Epithelial cell of esophagus (primary cell): ENCODE data around the gene ACRV1.
A peak's percentile ranks its signal among the peaks of the same experiment; 100 is the strongest.

Source experiments
- DNase-seq: peaks from one replicate; pipeline ENCODE4 v3.0.0; 2010; ENCODE audit warnings: low read depth
- H3K4me3 ChIP-seq: 2 replicates; pipeline ENCODE4 v1.5.1; 2011; ENCODE audit warnings: mild to moderate bottlenecking, low read length, control low read depth
- TF ChIP-seq, protein P1 (sequence below): IDR thresholded peaks from 2 replicates; pipeline ENCODE4 v1.5.1; 2011; ENCODE audit warnings: low read depth, mild to moderate bottlenecking, low read length, control low read depth, inconsistent platforms; ENCODE audit not compliant: insufficient read depth; ENCODE audit errors: missing control alignments

ACRV1 gene

GRCh38 chr11:125694951-125695350 lies 14.3 kb upstream of the ACRV1 start:
- DNase-seq, result no peak
- TF ChIP-seq, protein P1, sequence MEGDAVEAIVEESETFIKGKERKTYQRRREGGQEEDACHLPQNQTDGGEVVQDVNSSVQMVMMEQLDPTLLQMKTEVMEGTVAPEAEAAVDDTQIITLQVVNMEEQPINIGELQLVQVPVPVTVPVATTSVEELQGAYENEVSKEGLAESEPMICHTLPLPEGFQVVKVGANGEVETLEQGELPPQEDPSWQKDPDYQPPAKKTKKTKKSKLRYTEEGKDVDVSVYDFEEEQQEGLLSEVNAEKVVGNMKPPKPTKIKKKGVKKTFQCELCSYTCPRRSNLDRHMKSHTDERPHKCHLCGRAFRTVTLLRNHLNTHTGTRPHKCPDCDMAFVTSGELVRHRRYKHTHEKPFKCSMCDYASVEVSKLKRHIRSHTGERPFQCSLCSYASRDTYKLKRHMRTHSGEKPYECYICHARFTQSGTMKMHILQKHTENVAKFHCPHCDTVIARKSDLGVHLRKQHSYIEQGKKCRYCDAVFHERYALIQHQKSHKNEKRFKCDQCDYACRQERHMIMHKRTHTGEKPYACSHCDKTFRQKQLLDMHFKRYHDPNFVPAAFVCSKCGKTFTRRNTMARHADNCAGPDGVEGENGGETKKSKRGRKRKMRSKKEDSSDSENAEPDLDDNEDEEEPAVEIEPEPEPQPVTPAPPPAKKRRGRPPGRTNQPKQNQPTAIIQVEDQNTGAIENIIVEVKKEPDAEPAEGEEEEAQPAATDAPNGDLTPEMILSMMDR, result no peak
- no peak overlapping the region for H3K4me3 ChIP-seq

DNA sequence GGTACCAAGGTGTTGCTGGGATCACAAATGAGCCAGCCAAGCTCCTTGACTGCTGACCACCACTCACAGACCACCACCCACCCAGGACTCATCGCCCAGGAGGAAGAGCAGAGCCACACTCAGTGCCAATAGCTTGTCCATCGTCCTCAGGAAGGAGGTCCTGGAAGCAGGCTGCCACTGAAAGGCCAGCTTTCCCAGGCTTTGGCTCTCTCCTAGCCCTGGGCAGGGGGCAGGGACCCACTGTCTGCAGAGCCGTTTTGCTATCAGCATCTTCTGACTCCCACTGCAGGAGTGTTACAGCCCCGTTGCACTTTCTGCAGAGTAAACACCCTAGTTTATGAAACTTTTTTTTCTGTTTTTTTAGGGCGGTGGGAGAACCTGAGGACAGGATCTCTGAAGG lies 12.2 kb upstream of the ACRV1 start:
- TF ChIP-seq, protein P1, result no peak
- no peak overlapping the region for H3K4me3 ChIP-seq
- DNase-seq, result no peak

DNA sequence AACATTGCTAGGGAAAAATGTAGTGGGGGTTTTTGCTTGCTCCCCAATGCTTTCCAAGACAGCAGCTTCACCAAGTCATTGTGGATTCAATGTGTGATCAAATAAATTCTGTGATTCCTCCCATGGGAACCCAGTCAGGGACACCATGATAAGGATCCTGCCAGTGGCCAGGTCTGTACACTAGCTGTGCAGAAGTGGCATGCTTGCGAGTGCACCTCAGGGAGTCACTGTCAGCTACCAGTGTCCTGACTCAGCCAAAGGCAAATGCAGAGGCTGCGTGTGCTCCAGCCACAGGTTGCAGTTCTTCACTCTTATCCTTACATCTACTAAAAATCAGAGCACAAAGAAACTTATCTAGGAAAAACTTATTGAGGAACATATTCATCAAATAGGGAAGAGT lies 9.4 kb upstream of the ACRV1 start:
- H3K4me3 ChIP-seq, result no peak overlapping the region
- no peak for DNase-seq
- TF ChIP-seq, protein P1, result no peak

DNA sequence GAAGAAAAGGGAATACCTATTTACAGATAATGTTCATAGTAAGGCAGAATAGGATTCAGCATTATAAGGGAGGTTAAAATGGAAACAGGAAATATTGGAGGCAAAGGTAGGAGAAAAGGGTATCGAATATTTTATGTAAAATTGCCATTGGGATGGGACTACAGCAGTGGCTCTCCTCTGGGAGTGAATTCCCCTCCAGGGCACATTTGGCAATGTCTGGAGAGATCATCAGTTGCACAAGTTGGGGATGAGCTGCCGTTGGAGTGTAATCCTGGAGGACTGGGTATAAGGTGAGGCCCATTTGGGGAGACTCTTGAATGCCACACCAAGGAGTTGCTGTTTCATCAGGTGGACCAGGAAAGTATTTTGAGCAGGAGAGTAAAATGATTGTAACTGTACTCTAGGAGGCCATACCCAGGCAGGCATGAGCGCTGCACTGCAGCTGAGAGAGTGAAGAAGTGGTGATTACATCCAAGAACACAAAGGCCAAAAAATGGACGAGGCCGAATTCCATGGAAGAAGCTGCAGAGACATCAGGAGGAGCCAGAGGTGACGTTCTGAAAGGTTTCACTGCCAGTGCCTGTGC lies 8.7 kb upstream of the ACRV1 start:
- TF ChIP-seq, protein P1, result no peak
- no peak overlapping the region for H3K4me3 ChIP-seq
- DNase-seq, result peak; percentile 27

DNA sequence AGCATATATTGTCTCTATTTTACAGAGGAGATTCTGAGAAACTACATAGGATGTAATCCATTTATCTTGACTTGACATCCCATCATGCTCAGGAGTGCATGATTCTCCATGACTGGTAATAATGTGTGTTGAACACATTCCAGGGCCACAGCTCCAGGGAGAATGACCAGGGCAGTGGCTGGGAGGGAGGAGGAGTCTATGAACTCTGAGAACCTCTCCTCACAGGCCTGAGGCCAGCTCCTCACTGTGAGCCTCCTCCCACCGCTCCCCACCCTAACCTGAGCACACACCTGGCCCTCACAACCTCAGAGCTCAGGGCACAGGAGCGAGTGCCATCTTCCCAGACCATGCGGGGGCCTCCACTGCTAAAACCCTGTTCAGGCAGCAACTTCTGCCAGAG lies 8.0 kb upstream of the ACRV1 start:
- H3K4me3 ChIP-seq, result no peak overlapping the region
- TF ChIP-seq, protein P1, result no peak
- DNase-seq, result no peak

DNA sequence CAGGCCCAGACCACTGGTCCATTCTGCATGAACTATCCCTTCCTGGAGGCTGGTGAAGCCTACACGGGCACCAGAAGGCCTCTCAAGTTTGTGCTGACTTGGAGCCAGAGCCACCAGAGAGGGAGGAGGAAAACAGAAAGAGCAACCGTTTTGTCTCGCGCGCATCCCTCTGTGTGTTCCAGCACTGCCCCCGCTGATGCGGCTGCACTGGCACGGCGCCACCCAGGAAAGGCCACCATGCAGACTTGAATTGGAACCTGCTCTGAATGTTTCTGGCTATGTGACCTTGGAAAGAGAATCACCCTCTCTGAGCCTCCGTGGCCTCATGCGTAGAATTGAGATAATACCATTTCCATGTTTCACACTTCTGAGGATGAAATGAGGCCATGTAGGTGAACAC lies 7.4 kb upstream of the ACRV1 start:
- H3K4me3 ChIP-seq, result no peak overlapping the region
- no peak for DNase-seq
- TF ChIP-seq, protein P1, result no peak

- no peak for DNase-seq
- TF ChIP-seq, protein P1, result no peak
- no peak overlapping the region for H3K4me3 ChIP-seq
These were observed 4.6 kb upstream of the ACRV1 start for GRCh38 chr11:125685228-125685627.
